Esophagus (tissue), 2 donors: Measurements from ENCODE around the gene ADAMTS2. TPM values are rescaled to one million over a fixed set of nuclear protein-coding genes. Genes with fewer than 3 reads are reported as not detected.
A peak's percentile ranks its signal among the peaks of the same experiment; 100 is the strongest.
"Not testable (repeated sequence)": the region's sequence is repeated elsewhere in the genome, so short reads cannot be mapped to it uniquely, and the experiment has no call there.

Source experiments
- H3K27ac ChIP-seq, 2 donors: one replicate each; pipeline ENCODE4 v1.5.1; 2013; ENCODE audit warnings: low read depth in 2 of 2, mild to moderate bottlenecking in 2 of 2, inconsistent platforms in 1 of 2, low read length in 1 of 2, moderate library complexity in 1 of 2
- H3K27me3 ChIP-seq, 2 donors: one replicate each; pipeline ENCODE4 v1.6.1; 2013; ENCODE audit warnings: low read length in 2 of 2, control low read depth in 1 of 2, mild to moderate bottlenecking in 1 of 2; ENCODE audit not compliant: insufficient read depth in 2 of 2, control insufficient read depth in 1 of 2
- H3K36me3 ChIP-seq, 2 donors: one replicate each; pipeline ENCODE4 v1.6.1; 2013; ENCODE audit warnings: low read length in 1 of 2; ENCODE audit not compliant: control insufficient read depth in 2 of 2, insufficient read depth in 2 of 2
- H3K4me1 ChIP-seq, 2 donors: one replicate each; pipeline ENCODE4 v1.6.1; 2013; ENCODE audit warnings: low read length in 1 of 2; ENCODE audit not compliant: control insufficient read depth in 2 of 2, insufficient read depth in 2 of 2
- H3K4me3 ChIP-seq, 2 donors: one replicate each; pipeline ENCODE4 v1.5.1; 2013; ENCODE audit warnings: low read length in 2 of 2, mild to moderate bottlenecking in 2 of 2, low read depth in 1 of 2, moderate library complexity in 1 of 2
- H3K9me3 ChIP-seq, 2 donors: one replicate each; pipeline ENCODE4 v1.6.1; 2013; ENCODE audit warnings: mild to moderate bottlenecking in 2 of 2, low read depth in 1 of 2, low read length in 1 of 2, moderate library complexity in 1 of 2; ENCODE audit not compliant: control insufficient read depth in 2 of 2, insufficient read depth in 1 of 2
- WGBS, 2 donors: extraction: QIAGEN DNeasy Blood & Tissue Kit; methylation state at CpG; one replicate each; pipeline ENCODE4 v1.1.7; 2013; 5-methylcytosine and 5-hydroxymethylcytosine counted together
- polyA plus RNA-seq, 2 donors: library from polyadenylated mRNA; stranded (reverse); fragments of 200-250 nt; gene quantifications; one replicate each; pipeline ENCODE4 v1.2.3, GENCODE V29; 2013
- donor health status: healthy with polysubstance abuse.
- donor health status: Bipolar disorder and iron deficiency.

The ADAMTS2 gene
- polyA plus RNA-seq, 2 donors, result 1.4 to 1.5 TPM

GRCh38 chr5:179112469-179113142 is 232.7 kb downstream of the ADAMTS2 start:
- Histone ChIP-seq H3K36me3 (no peaks in the 10 kb centered on the region), H3K27ac (no peak overlapping the region), H3K27me3 (no peaks in the 10 kb centered on the region), H3K4me3 (no peak overlapping the region), H3K4me1 (no peaks in the 10 kb centered on the region), H3K9me3 (peaks cover 2 to 36% of the 10 kb centered on the region in 2 donors)
- WGBS, 2 donors, result 89 to 92% methylated on average over 12 of the region's 12 CpGs

- H3K4me1 ChIP-seq, result no peaks in the 10 kb centered on the region
- H3K9me3 ChIP-seq, result peaks cover 2 to 32% of the 10 kb centered on the region in 2 donors
- H3K4me3 ChIP-seq, result no peak overlapping the region
- no peaks in the 10 kb centered on the region for H3K27me3 ChIP-seq
- WGBS, 2 donors, result 83 to 87% methylated on average over 21 of the region's 21 CpGs
- H3K27ac ChIP-seq, result no peak overlapping the region
- no peaks in the 10 kb centered on the region for H3K36me3 ChIP-seq
These were observed 233.7 kb downstream of the ADAMTS2 start for GRCh38 chr5:179111267-179112207.

- Histone ChIP-seq H3K9me3 (peaks cover 2 to 27% of the 10 kb centered on the region in 2 donors), H3K27me3 (no peaks in the 10 kb centered on the region), H3K4me3 (no peak overlapping the region), H3K36me3 (no peaks in the 10 kb centered on the region), H3K4me1 (no peaks in the 10 kb centered on the region), H3K27ac (no peak overlapping the region)
- 91 to 93% methylated on average over 9 of the region's 9 CpGs for WGBS, 2 donors
These were observed 234.7 kb downstream of the ADAMTS2 start for GRCh38 chr5:179110528-179110927.

- H3K9me3 ChIP-seq, result peaks cover 7 to 14% of the 10 kb centered on the region in 2 donors
- H3K27me3 ChIP-seq, H3K4me3 ChIP-seq, H3K36me3 ChIP-seq, H3K4me1 ChIP-seq, H3K27ac ChIP-seq: not testable (repeated sequence)
- 94 to 95% methylated on average over 17 of the region's 17 CpGs for WGBS, 2 donors
These were observed 244.0 kb downstream of the ADAMTS2 start for GRCh38 chr5:179101282-179101681.

GRCh38 chr5:179089502-179089901 is 255.8 kb downstream of the ADAMTS2 start:
- Histone ChIP-seq H3K36me3 (peaks cover 0 to 5% of the 10 kb centered on the region in 2 donors), H3K27ac (no peak overlapping the region), H3K4me1 (no peaks in the 10 kb centered on the region), H3K9me3 (peaks cover 0 to 9% of the 10 kb centered on the region in 2 donors), H3K27me3 (no peaks in the 10 kb centered on the region), H3K4me3 (no peak overlapping the region)
- 74 to 81% methylated on average over 2 of the region's 2 CpGs for WGBS, 2 donors

- peaks cover 29 to 34% of the 10 kb centered on the region in 2 donors for H3K9me3 ChIP-seq
- WGBS, 2 donors, result 95 to 96% methylated on average over 4 of the region's 4 CpGs
- no peak overlapping the region for H3K4me3 ChIP-seq
- peaks cover 15 to 20% of the 10 kb centered on the region in 2 donors for H3K36me3 ChIP-seq
- no peak overlapping the region for H3K27ac ChIP-seq
- no peaks in the 10 kb centered on the region for H3K27me3 ChIP-seq
- H3K4me1 ChIP-seq, result no peaks in the 10 kb centered on the region
These were observed 264.5 kb downstream of the ADAMTS2 start for GRCh38 chr5:179080724-179081123.

GRCh38 chr5:179079165-179079987 is 265.9 kb downstream of the ADAMTS2 start:
- H3K4me1 ChIP-seq, result no peaks in the 10 kb centered on the region
- H3K27ac ChIP-seq, result no peak overlapping the region
- H3K4me3 ChIP-seq, result no peak overlapping the region
- peaks cover 17 to 20% of the 10 kb centered on the region in 2 donors for H3K36me3 ChIP-seq
- WGBS, 2 donors, result 97% methylated on average over 11 of the region's 11 CpGs
- peaks cover 29 to 32% of the 10 kb centered on the region in 2 donors for H3K9me3 ChIP-seq
- H3K27me3 ChIP-seq, result no peaks in the 10 kb centered on the region

GRCh38 chr5:179065703-179066102 is 279.6 kb downstream of the ADAMTS2 start:
- Histone ChIP-seq H3K4me1 (peaks cover 3 to 8% of the 10 kb centered on the region in 2 donors), H3K27ac (no peak overlapping the region), H3K9me3 (peaks cover 5 to 17% of the 10 kb centered on the region in 2 donors), H3K4me3 (no peak overlapping the region), H3K27me3 (no peaks in the 10 kb centered on the region), H3K36me3 (peaks cover 0 to 12% of the 10 kb centered on the region in 2 donors)
- WGBS, 2 donors, result 98% methylated on average over 6 of the region's 6 CpGs

GRCh38 chr5:179061025-179061424 is 284.2 kb downstream of the ADAMTS2 start:
- WGBS, 2 donors, result 82 to 87% methylated on average over 19 of the region's 19 CpGs
- Histone ChIP-seq H3K36me3 (peaks cover 0 to 6% of the 10 kb centered on the region in 2 donors), H3K9me3 (peaks cover 0 to 5% of the 10 kb centered on the region in 2 donors), H3K4me1 (peaks cover 3 to 9% of the 10 kb centered on the region in 2 donors), H3K4me3 (peak overlapping the region; percentile 81 to 85), H3K27me3 (no peaks in the 10 kb centered on the region), H3K27ac (no peak overlapping the region)
